Smooth muscle cell (in vitro differentiated cells): ENCODE data around the gene TENM4. TPM values are rescaled to one million over a fixed set of nuclear protein-coding genes. Genes with fewer than 3 reads are reported as not detected.

Experiments
- DNase-seq: peaks from one replicate; lab custom pipeline; 2025; ENCODE audit not compliant: unreplicated experiment; lab: John Stamatoyannopoulos, UW
- H2AFZ ChIP-seq: fragments of 200-600 bp; sonication (generic); 2 replicates; pipeline ENCODE4 v1.6.0; 2016; ENCODE audit warnings: antibody characterized with exemption, low read depth, mild to moderate bottlenecking
- H3F3A ChIP-seq: fragments of 200-600 bp; sonication (generic); 2 replicates; pipeline ENCODE4 v1.6.0; 2017; ENCODE audit warnings: antibody characterized with exemption, low read depth
- H3K27ac ChIP-seq: fragments of 200-600 bp; sonication (generic); 2 replicates; pipeline ENCODE4 v1.5.1; 2016; ENCODE audit warnings: low read depth, mild to moderate bottlenecking
- H3K27me3 ChIP-seq: fragments of 200-600 bp; sonication (generic); 2 replicates; pipeline ENCODE4 v1.6.1; 2016; ENCODE audit warnings: low read depth, mild to moderate bottlenecking
- H3K36me3 ChIP-seq: fragments of 200-600 bp; sonication (generic); 2 replicates; pipeline ENCODE4 v1.5.1; 2016; ENCODE audit warnings: low read depth
- H3K4me1 ChIP-seq: fragments of 200-600 bp; sonication (generic); 2 replicates; pipeline ENCODE4 v1.5.1; 2016; ENCODE audit warnings: low read depth
- H3K4me2 ChIP-seq: fragments of 200-600 bp; sonication (generic); 2 replicates; pipeline ENCODE4 v1.6.0; 2016; ENCODE audit warnings: mild to moderate bottlenecking
- H3K4me3 ChIP-seq: fragments of 200-600 bp; sonication (generic); 2 replicates; pipeline ENCODE4 v1.5.1; 2016; ENCODE audit warnings: mild to moderate bottlenecking
- H3K79me2 ChIP-seq: fragments of 200-600 bp; sonication (generic); 2 replicates; pipeline ENCODE4 v1.6.0; 2016; ENCODE audit warnings: low read depth, mild to moderate bottlenecking
- H3K9ac ChIP-seq: fragments of 200-600 bp; sonication (generic); 2 replicates; pipeline ENCODE4 v1.6.0; 2016; ENCODE audit warnings: low read depth
- H3K9me3 ChIP-seq: fragments of 200-600 bp; sonication (generic); replicated peaks from 2 replicates; pipeline ENCODE4 v1.5.1; 2016; ENCODE audit warnings: low read depth
- H4K20me1 ChIP-seq: fragments of 200-600 bp; sonication (generic); 2 replicates; pipeline ENCODE4 v1.6.0; 2016; ENCODE audit warnings: low read depth
- CTCF ChIP-seq: fragments of 200-600 bp; sonication (generic); IDR thresholded peaks from 2 replicates; pipeline ENCODE4 v1.5.1; 2017; ENCODE audit warnings: borderline replicate concordance, mild to moderate bottlenecking, antibody characterized with exemption; ENCODE audit not compliant: insufficient read depth, poor library complexity, severe bottlenecking
- WGBS: methylation state at CpG from one replicate; pipeline ENCODE4 v1.1.7; 2016; ENCODE audit warnings: low lambda C conversion rate; 5-methylcytosine and 5-hydroxymethylcytosine counted together
- polyA plus RNA-seq: library from polyadenylated mRNA; unstranded; fragments of >200 nt; fragmentation: Nextera tagmentation; extraction: Ambion mirVana; gene quantifications from 2 replicates; pipeline ENCODE4 v1.2.1, GENCODE V29; 2016
- total RNA-seq: library from RNA; depleted of rRNA; stranded (reverse); fragments of >200 nt; gene quantifications from 2 replicates; pipeline ENCODE4 v1.2.3, GENCODE V29; 2014

Gene TENM4
- total and polyA plus RNA-seq, 2 experiments from 2014 or later: 31.6 to 38.2 TPM

- Histone ChIP-seq H3K4me3 (no peak overlapping the region), H3K36me3 (no peaks in the 10 kb centered on the region), H3K4me2 (no peak overlapping the region), H4K20me1 (no peaks in the 10 kb centered on the region), H3K27me3 (no peaks in the 10 kb centered on the region), H2AFZ (no peak overlapping the region), H3K27ac (no peak overlapping the region), H3K9ac (no peak overlapping the region), H3K4me1 (peaks cover 6% of the 10 kb centered on the region), H3K79me2 (no peaks in the 10 kb centered on the region), H3F3A (no peaks in the 10 kb centered on the region), H3K9me3 (no peaks in the 10 kb centered on the region)
- WGBS: 60% methylated on average over 6 of the region's 6 CpGs
- DNase-seq: no peak
- no peak for TF ChIP-seq CTCF
These were observed 45.6 kb upstream of the TENM4 start for GRCh38 chr11:79486242-79486984.

- no peak overlapping the region for H3K4me2 ChIP-seq
These were observed 44.9 kb upstream of the TENM4 start for GRCh38 chr11:79485694-79486093.

GRCh38 chr11:79484872-79485271 is 44.0 kb upstream of the TENM4 start:
- no peaks in the 10 kb centered on the region for H3K9me3 ChIP-seq
- no peaks in the 10 kb centered on the region for H3K79me2 ChIP-seq
- no peak for DNase-seq
- no peak overlapping the region for H3K9ac ChIP-seq
- no peak overlapping the region for H2AFZ ChIP-seq
- no peak overlapping the region for H3K27ac ChIP-seq
- no peak for TF ChIP-seq CTCF
- no peaks in the 10 kb centered on the region for H4K20me1 ChIP-seq
- no peaks in the 10 kb centered on the region for H3K36me3 ChIP-seq
- H3F3A ChIP-seq: no peaks in the 10 kb centered on the region
- H3K4me2 ChIP-seq: no peak overlapping the region
- H3K4me1 ChIP-seq: peaks cover 6% of the 10 kb centered on the region
- no peak overlapping the region for H3K4me3 ChIP-seq
- H3K27me3 ChIP-seq: no peaks in the 10 kb centered on the region

More at GRCh38 chr11:79485694-79486093, 44.9 kb upstream of the TENM4 start:
- 40% methylated on average over 4 of the region's 4 CpGs for WGBS
- Histone ChIP-seq H3K27ac (no peak overlapping the region), H3K9ac (no peak overlapping the region), H3K4me3 (no peak overlapping the region), H3K9me3 (no peaks in the 10 kb centered on the region), H3F3A (no peaks in the 10 kb centered on the region), H2AFZ (no peak overlapping the region), H4K20me1 (no peaks in the 10 kb centered on the region), H3K27me3 (no peaks in the 10 kb centered on the region), H3K79me2 (no peaks in the 10 kb centered on the region), H3K4me1 (peaks cover 6% of the 10 kb centered on the region), H3K36me3 (no peaks in the 10 kb centered on the region)
- no peak for DNase-seq
- TF ChIP-seq CTCF: no peak

DNA sequence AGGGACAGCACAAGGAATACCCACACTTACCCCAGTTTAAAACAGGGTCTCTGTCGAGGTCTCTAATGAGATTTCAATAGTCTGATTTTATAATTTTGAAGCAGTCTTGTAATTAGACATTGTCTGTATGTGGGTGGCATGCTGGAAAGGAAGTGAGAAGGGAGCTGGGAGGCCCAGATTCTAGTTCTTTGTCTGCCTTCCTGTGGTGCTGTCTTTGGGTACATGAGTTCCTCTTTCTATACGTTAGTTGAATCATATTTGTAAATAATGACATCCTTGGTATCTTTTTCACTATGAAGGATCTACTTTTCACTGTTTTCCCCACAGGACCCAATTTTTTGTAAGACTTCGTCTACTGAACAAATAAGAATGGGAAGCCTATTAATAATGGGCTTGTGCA is 42.0 kb upstream of the TENM4 start:
- no peaks in the 10 kb centered on the region for H4K20me1 ChIP-seq
- H3K27ac ChIP-seq: no peak overlapping the region
- H3K9me3 ChIP-seq: no peaks in the 10 kb centered on the region
- whole genome bisulfite sequencing: 91% methylated on average over 3 of the region's 3 CpGs
- H3F3A ChIP-seq: no peaks in the 10 kb centered on the region
- H3K27me3 ChIP-seq: no peaks in the 10 kb centered on the region
- no peak for DNase-seq
- peaks cover 6% of the 10 kb centered on the region for H3K4me1 ChIP-seq
- H3K36me3 ChIP-seq: no peaks in the 10 kb centered on the region
- H3K4me3 ChIP-seq: no peak overlapping the region
- no peak overlapping the region for H2AFZ ChIP-seq
- H3K4me2 ChIP-seq: no peak overlapping the region
- TF ChIP-seq CTCF: no peak
- no peak overlapping the region for H3K9ac ChIP-seq
- H3K79me2 ChIP-seq: no peaks in the 10 kb centered on the region
